PC-9 (cell line): ENCODE data around the gene CUTC. TPM values are rescaled to one million over a fixed set of nuclear protein-coding genes. Genes with fewer than 3 reads are reported as not detected.

Experiments used
- BruUV-seq: library from RNA; stranded (reverse); fragments of 400-500 nt; replicated peaks from 2 replicates; lab custom pipeline; 2021; lab: Mats Ljungman, UMichigan
- CTCF ChIA-PET: fragments of 300-600 bp; sonication (Branson Sonifier 250); formaldehyde crosslinking; loops from one replicate; lab custom pipeline; 2022; ENCODE audit warnings: antibody characterized with exemption; lab: Charles Lee
- POLR2A ChIA-PET: fragments of 300-600 bp; sonication (Branson Sonifier 250); formaldehyde crosslinking; loops from one replicate; lab custom pipeline; 2022; ENCODE audit warnings: antibody characterized with exemption; ENCODE audit not compliant: unreplicated experiment; lab: Charles Lee
- DNase-seq, 2 experiments: peaks; one replicate each; pipeline versions ENCODE4 v3.0.0 to v3.0.0-alpha.2; 2015 to 2022; ENCODE audit warnings: mixed read lengths in 1 of 2
- H2AFZ ChIP-seq: fragments of 200-600 bp; sonication (generic); 2 replicates; pipeline ENCODE4 v1.8.1; 2017; ENCODE audit warnings: antibody characterized with exemption
- H3F3A ChIP-seq: fragments of 200-600 bp; sonication (generic); 2 replicates; pipeline ENCODE4 v1.8.1; 2017; ENCODE audit warnings: antibody characterized with exemption, mild to moderate bottlenecking, low read depth; ENCODE audit not compliant: insufficient read depth
- H3K27ac ChIP-seq: fragments of 200-600 bp; sonication (generic); 2 replicates; pipeline ENCODE4 v1.6.1; 2016; ENCODE audit warnings: mixed run types
- H3K27me3 ChIP-seq: fragments of 200-600 bp; sonication (generic); 2 replicates; pipeline ENCODE4 v1.6.1; 2016; ENCODE audit warnings: low read depth, mixed run types; ENCODE audit not compliant: insufficient read depth
- H3K36me3 ChIP-seq: fragments of 200-600 bp; sonication (generic); 2 replicates; pipeline ENCODE4 v1.6.1; 2016; ENCODE audit warnings: low read depth, mixed run types
- H3K4me1 ChIP-seq: fragments of 200-600 bp; sonication (generic); replicated peaks from 2 replicates; pipeline ENCODE4 v1.6.1; 2016; ENCODE audit warnings: mixed run types; ENCODE audit not compliant: insufficient read depth
- H3K4me2 ChIP-seq: fragments of 200-600 bp; sonication (generic); 2 replicates; pipeline ENCODE4 v1.6.1; 2017; ENCODE audit warnings: mixed run types
- H3K4me3 ChIP-seq: fragments of 200-600 bp; sonication (generic); 2 replicates; pipeline ENCODE4 v1.6.1; 2016; ENCODE audit warnings: mixed run types
- H3K79me2 ChIP-seq: fragments of 200-600 bp; sonication (generic); 2 replicates; pipeline ENCODE4 v1.6.1; 2017; ENCODE audit warnings: low read depth, mixed run types
- H3K9me2 ChIP-seq: fragments of 200-600 bp; sonication (generic); 2 replicates; pipeline ENCODE4 v1.8.1; 2017; ENCODE audit warnings: mild to moderate bottlenecking; ENCODE audit not compliant: insufficient read depth
- H3K9me3 ChIP-seq: fragments of 200-600 bp; sonication (generic); 2 replicates; pipeline ENCODE4 v1.8.1; 2016; ENCODE audit warnings: low read depth; ENCODE audit not compliant: insufficient read depth
- H4K20me1 ChIP-seq: fragments of 200-600 bp; sonication (generic); 2 replicates; pipeline ENCODE4 v1.8.1; 2017; ENCODE audit not compliant: insufficient read depth
- CTCF ChIP-seq: fragments of 200-600 bp; sonication (generic); conservative IDR thresholded peaks from 2 replicates; pipeline ENCODE4 v1.6.1; 2017; ENCODE audit warnings: mixed run types, antibody characterized with exemption, mild to moderate bottlenecking, moderate library complexity
- EZH2 ChIP-seq: fragments of 200-600 bp; sonication (generic); IDR thresholded peaks from 2 replicates; pipeline ENCODE4 v1.8.0; 2017; ENCODE audit warnings: antibody characterized with exemption, low read depth
- intact Hi-C: fragments of 100-400 bp; cut with micrococcal nuclease; formaldehyde crosslinking; loops from one replicate; pipeline ENCODE4 v1.10.0; 2022; ENCODE audit not compliant: unreplicated experiment
- total RNA-seq: library from RNA; stranded (reverse); gene quantifications from 2 replicates; pipeline ENCODE4 v1.2.3, GENCODE V29; 2021

Gene CUTC
- total RNA-seq, 1 experiment from 2014 or later = 7.6 TPM

- H3K36me3 ChIP-seq = no peaks in the 10 kb centered on the region
- no peaks in the 10 kb centered on the region for H3K9me3 ChIP-seq
- H3F3A ChIP-seq = no peaks in the 10 kb centered on the region
- H3K4me3 ChIP-seq = no peak overlapping the region
- no peaks in the 10 kb centered on the region for H3K9me2 ChIP-seq
- intact Hi-C loops = no loop called here
- TF ChIP-seq EZH2 (no peak), CTCF (no peak)
- H3K4me2 ChIP-seq = no peak overlapping the region
- H3K4me1 ChIP-seq = no peaks in the 10 kb centered on the region
- no peak for DNase-seq
- no peaks in the 10 kb centered on the region for H4K20me1 ChIP-seq
- no peaks in the 10 kb centered on the region for H3K79me2 ChIP-seq
- no TSS peak for BruUV-seq
- ChIA-PET CTCF (no interaction called here), POLR2A (no interaction called here)
- no peaks in the 10 kb centered on the region for H3K27me3 ChIP-seq
- H3K27ac ChIP-seq = no peak overlapping the region
- H2AFZ ChIP-seq = no peak overlapping the region
These were observed 37.7 kb downstream of the CUTC start for GRCh38 chr10:99769706-99770105.

GRCh38 chr10:99770408-99771045, 38.5 kb downstream of the CUTC start:
- POLR2A ChIA-PET = no interaction called here
- Histone ChIP-seq H3K36me3 (no peaks in the 10 kb centered on the region), H3K79me2 (no peaks in the 10 kb centered on the region), H3K9me3 (no peaks in the 10 kb centered on the region), H3K4me3 (no peak overlapping the region), H3K9me2 (no peaks in the 10 kb centered on the region), H3K4me2 (no peak overlapping the region), H2AFZ (no peak overlapping the region), H3K4me1 (peaks cover 3% of the 10 kb centered on the region), H3F3A (peaks cover 3% of the 10 kb centered on the region; the same call in 1 of the 2 replicates), H3K27ac (no peak overlapping the region), H3K27me3 (no peaks in the 10 kb centered on the region), H4K20me1 (no peaks in the 10 kb centered on the region)
- BruUV-seq = no TSS peak
- intact Hi-C loops = no loop called here
- no peak for TF ChIP-seq CTCF
- TF ChIP-seq EZH2 = no peak
- CTCF ChIA-PET = no interaction called here
- no peak for DNase-seq

GRCh38 chr10:99775850-99776249, 43.8 kb downstream of the CUTC start:
- Histone ChIP-seq H3K9me2 (no peaks in the 10 kb centered on the region), H3K27me3 (no peaks in the 10 kb centered on the region), H3F3A (peaks cover 37% of the 10 kb centered on the region), H2AFZ (no peak overlapping the region), H3K4me3 (peak overlapping the region; percentile 15; the same call in 1 of the 2 replicates), H3K4me1 (peaks cover 52% of the 10 kb centered on the region), H3K79me2 (no peaks in the 10 kb centered on the region), H3K9me3 (no peaks in the 10 kb centered on the region), H3K27ac (peak overlapping the region; percentile 100), H3K36me3 (no peaks in the 10 kb centered on the region), H3K4me2 (peak overlapping the region; percentile 70), H4K20me1 (no peaks in the 10 kb centered on the region)
- no TSS peak for BruUV-seq
- peak in 1 of 2 experiments; percentile 84 for DNase-seq
- TF ChIP-seq CTCF = no peak
- no peak for TF ChIP-seq EZH2
- intact Hi-C loops = no loop called here
- ChIA-PET CTCF (no interaction called here), POLR2A (no interaction called here)
